Measurements from ENCODE around the gene DNAJA3.

DNA sequence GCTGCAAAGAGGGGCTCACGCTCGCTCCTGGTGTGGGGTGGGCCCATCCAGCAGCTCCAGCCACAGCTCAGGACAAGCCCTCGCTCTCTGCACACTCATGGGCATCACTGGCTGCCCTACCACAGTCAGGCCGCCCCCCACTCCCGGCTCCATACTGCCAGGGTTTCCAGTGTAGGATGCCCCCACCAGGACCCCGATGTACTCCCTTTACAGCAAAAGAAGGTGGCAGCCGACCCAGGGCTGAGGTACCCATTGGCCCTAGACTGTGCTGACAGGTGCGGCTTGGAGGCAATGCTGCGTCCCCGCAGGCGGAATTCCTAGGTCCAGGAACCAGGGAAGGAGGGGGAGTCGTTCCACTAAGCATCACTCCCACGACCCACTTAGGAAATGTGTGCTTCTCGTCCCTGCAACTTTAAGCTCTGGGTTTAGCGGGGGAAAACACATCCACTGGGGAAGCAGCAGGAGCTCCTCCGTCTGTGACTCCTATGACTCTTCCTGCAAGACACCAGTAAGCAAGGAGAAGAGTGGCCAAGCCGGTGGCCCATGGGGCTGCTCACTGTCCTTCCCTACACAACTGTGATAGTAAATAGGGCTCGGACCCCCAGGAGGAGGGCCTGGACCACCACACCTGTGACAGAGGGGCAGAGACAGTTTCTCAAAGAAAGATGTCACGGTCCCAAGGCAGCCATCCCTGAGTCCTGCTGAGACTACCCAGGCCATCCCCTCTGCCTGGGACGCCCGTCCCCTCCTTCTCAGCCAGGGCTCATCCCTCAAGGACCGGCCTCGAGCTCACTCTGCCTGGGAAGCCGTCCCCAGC is 22.3 kb upstream of the DNAJA3 start:
- no peak for TF ChIP-seq RARB (CRISPR knock-in tag; IDR thresholded peaks at IDR 0.05)
- no peak for TF ChIP-seq ZFP30 (CRISPR knock-in tag; IDR thresholded peaks at IDR 0.05)
- TF ChIP-seq ISL1 (CRISPR knock-in tag; IDR thresholded peaks at IDR 0.05) = no peak
- TF ChIP-seq, protein P1, sequence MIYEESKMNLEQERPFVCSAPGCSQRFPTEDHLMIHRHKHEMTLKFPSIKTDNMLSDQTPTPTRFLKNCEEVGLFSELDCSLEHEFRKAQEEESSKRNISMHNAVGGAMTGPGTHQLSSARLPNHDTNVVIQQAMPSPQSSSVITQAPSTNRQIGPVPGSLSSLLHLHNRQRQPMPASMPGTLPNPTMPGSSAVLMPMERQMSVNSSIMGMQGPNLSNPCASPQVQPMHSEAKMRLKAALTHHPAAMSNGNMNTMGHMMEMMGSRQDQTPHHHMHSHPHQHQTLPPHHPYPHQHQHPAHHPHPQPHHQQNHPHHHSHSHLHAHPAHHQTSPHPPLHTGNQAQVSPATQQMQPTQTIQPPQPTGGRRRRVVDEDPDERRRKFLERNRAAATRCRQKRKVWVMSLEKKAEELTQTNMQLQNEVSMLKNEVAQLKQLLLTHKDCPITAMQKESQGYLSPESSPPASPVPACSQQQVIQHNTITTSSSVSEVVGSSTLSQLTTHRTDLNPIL (CRISPR knock-in tag; IDR thresholded peaks at IDR 0.05; ENCODE audit: low read depth) = no peak
- no peak for TF ChIP-seq ESRRG (CRISPR knock-in tag; IDR thresholded peaks at IDR 0.05)
- TF ChIP-seq PPARA (CRISPR knock-in tag; IDR thresholded peaks at IDR 0.05; ENCODE audit: borderline replicate concordance) = no peak
- no peak for TF ChIP-seq ZFP3 (CRISPR knock-in tag; IDR thresholded peaks at IDR 0.05)
- no peak for TF ChIP-seq ZC3H10 (CRISPR knock-in tag; IDR thresholded peaks at IDR 0.05)
- no peak for TF ChIP-seq PATZ1 (CRISPR knock-in tag; IDR thresholded peaks at IDR 0.05; ENCODE audit: borderline replicate concordance)
- TF ChIP-seq ZNF565 (CRISPR knock-in tag; conservative IDR thresholded peaks at IDR 0.05; ENCODE audit: low read depth) = no peak
- no peak for TF ChIP-seq ZNF70 (CRISPR knock-in tag; IDR thresholded peaks at IDR 0.05)
- TF ChIP-seq OSR1 (CRISPR knock-in tag; IDR thresholded peaks at IDR 0.05) = no peak
- no peak for TF ChIP-seq SNAI2 (CRISPR knock-in tag; IDR thresholded peaks at IDR 0.05)
- TF ChIP-seq, protein P2, sequence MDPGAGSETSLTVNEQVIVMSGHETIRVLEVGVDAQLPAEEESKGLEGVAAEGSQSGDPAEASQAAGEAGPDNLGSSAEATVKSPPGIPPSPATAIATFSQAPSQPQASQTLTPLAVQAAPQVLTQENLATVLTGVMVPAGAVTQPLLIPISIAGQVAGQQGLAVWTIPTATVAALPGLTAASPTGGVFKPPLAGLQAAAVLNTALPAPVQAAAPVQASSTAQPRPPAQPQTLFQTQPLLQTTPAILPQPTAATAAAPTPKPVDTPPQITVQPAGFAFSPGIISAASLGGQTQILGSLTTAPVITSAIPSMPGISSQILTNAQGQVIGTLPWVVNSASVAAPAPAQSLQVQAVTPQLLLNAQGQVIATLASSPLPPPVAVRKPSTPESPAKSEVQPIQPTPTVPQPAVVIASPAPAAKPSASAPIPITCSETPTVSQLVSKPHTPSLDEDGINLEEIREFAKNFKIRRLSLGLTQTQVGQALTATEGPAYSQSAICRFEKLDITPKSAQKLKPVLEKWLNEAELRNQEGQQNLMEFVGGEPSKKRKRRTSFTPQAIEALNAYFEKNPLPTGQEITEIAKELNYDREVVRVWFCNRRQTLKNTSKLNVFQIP (CRISPR knock-in tag; IDR thresholded peaks at IDR 0.05; ENCODE audit: borderline replicate concordance, low read depth) = no peak
